Measurements from ENCODE around the gene KIF1C.

DNA sequence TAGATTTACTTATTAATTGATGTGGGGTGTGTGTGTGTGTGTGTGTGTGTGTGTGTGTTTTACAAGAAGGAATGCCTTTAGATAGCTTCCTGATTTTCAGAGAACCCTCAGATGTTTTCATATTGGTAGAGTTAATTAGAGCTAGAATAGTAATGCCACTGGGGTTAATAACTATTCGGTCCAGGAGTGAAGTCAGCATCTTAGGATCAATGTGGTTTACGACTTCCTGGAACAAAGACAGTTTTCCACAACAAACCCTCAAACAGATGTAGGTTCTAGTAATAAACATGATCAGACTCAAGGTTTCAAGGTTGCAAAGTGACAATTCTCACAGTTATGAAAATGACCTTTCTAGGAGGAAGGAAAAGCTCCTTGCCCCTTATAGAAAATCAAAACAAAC, 49.7 kb downstream of the KIF1C start:
- TF ChIP-seq, protein P1, sequence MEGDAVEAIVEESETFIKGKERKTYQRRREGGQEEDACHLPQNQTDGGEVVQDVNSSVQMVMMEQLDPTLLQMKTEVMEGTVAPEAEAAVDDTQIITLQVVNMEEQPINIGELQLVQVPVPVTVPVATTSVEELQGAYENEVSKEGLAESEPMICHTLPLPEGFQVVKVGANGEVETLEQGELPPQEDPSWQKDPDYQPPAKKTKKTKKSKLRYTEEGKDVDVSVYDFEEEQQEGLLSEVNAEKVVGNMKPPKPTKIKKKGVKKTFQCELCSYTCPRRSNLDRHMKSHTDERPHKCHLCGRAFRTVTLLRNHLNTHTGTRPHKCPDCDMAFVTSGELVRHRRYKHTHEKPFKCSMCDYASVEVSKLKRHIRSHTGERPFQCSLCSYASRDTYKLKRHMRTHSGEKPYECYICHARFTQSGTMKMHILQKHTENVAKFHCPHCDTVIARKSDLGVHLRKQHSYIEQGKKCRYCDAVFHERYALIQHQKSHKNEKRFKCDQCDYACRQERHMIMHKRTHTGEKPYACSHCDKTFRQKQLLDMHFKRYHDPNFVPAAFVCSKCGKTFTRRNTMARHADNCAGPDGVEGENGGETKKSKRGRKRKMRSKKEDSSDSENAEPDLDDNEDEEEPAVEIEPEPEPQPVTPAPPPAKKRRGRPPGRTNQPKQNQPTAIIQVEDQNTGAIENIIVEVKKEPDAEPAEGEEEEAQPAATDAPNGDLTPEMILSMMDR (conservative IDR thresholded peaks at IDR 0.05; ENCODE audit: low read depth, low read length): no peak
- TF ChIP-seq EZH2 (IDR thresholded peaks at IDR 0.05; ENCODE audit: borderline replicate concordance, low read depth, low read length, poor library complexity, severe bottlenecking): no peak
